B cell (primary cell): ENCODE data around the gene BACH2. TPM values are rescaled to one million over a fixed set of nuclear protein-coding genes. Genes with fewer than 3 reads are reported as not detected.
A peak's percentile ranks its signal among the peaks of the same experiment; 100 is the strongest.

Source experiments
- ATAC-seq: fragments of 200-7000 bp; cut with Tn5 transposase; one replicate; pipeline ENCODE4 v1.10.0; 2021; ENCODE audit warnings: low read depth, mild to moderate bottlenecking, moderate number of reproducible peaks, moderate library complexity
- CTCF ChIA-PET: fragments of 350-600 bp; sonication (Branson Sonifier 250); formaldehyde crosslinking; loops from one replicate; lab custom pipeline; 2021; ENCODE audit warnings: antibody characterized with exemption, inconsistent platforms; lab: Charles Lee
- POLR2A ChIA-PET: fragments of 350-600 bp; sonication (Branson Sonifier 250); formaldehyde crosslinking; loops from one replicate; lab custom pipeline; 2021; ENCODE audit warnings: antibody characterized with exemption; lab: Charles Lee
- DNase-seq: peaks from one replicate; pipeline ENCODE4 v3.0.0; 2013
- H2AFZ ChIP-seq: 2 replicates; pipeline ENCODE4 v1.6.1; 2012; ENCODE audit warnings: mild to moderate bottlenecking, low read depth, low read length; ENCODE audit not compliant: insufficient read depth, poor library complexity, severe bottlenecking
- H3K27ac ChIP-seq, 2 donors: 1 replicate in 1 of 2; 2 replicates in 1 of 2; pipeline ENCODE4 v1.5.1; 2012 to 2013; ENCODE audit warnings: low read length in 2 of 2, mild to moderate bottlenecking in 2 of 2, moderate library complexity in 1 of 2
- H3K27me3 ChIP-seq, 4 experiments: fragments of 200-600 bp in 1 of 4; sonication (generic) in 1 of 4; replicated peaks in 1 of 4; 1 replicate in 2 of 4; 2 replicates in 2 of 4; pipeline versions ENCODE4 v1.6.1 to v1.7.0; 2013 to 2016; ENCODE audit warnings: low read length in 3 of 4, mild to moderate bottlenecking in 2 of 4, mixed read lengths in 1 of 4, moderate library complexity in 1 of 4; ENCODE audit not compliant: insufficient read depth in 4 of 4, control insufficient read depth in 3 of 4; ENCODE audit errors: control extremely low read depth in 1 of 4
- H3K36me3 ChIP-seq, 2 experiments: replicated peaks in 1 of 2; 1 replicate in 1 of 2; 2 replicates in 1 of 2; pipeline versions ENCODE4 v1.6.1 to v1.7.1; 2013; ENCODE audit warnings: low read length in 1 of 2; ENCODE audit not compliant: insufficient read depth in 2 of 2, control insufficient read depth in 1 of 2; ENCODE audit errors: control extremely low read depth in 1 of 2, extremely low read depth in 1 of 2
- H3K4me1 ChIP-seq, 2 donors: fragments of 200-600 bp in 1 of 2; sonication (generic) in 1 of 2; 1 replicate in 1 of 2; 2 replicates in 1 of 2; pipeline versions ENCODE4 v1.5.1 to v1.6.1; 2013 to 2017; ENCODE audit warnings: low read length in 2 of 2; ENCODE audit not compliant: control insufficient read depth in 2 of 2, insufficient read depth in 2 of 2
- H3K4me2 ChIP-seq: replicated peaks from 2 replicates; pipeline ENCODE3; 2012; ENCODE audit warnings: mild to moderate bottlenecking, low read depth, low read length; ENCODE audit not compliant: poor library complexity, severe bottlenecking
- H3K4me3 ChIP-seq, 5 experiments: fragments of 200-600 bp in 1 of 5; sonication (generic) in 1 of 5; 1 replicate in 3 of 5; 2 replicates in 2 of 5; pipeline versions ENCODE4 v1.5.1 to v1.7.0; 2011 to 2016; ENCODE audit warnings: low read length in 4 of 5, mild to moderate bottlenecking in 4 of 5, low read depth in 2 of 5, control low read depth in 1 of 5, moderate library complexity in 1 of 5; ENCODE audit not compliant: insufficient read depth in 1 of 5; ENCODE audit errors: control extremely low read depth in 1 of 5, extremely low read depth in 1 of 5
- H3K79me2 ChIP-seq: fragments of 200-600 bp; sonication (generic); one replicate; pipeline ENCODE4 v1.6.0; 2016; ENCODE audit warnings: low read length; ENCODE audit not compliant: control insufficient read depth, insufficient read depth
- H3K9ac ChIP-seq: fragments of 200-600 bp; sonication (generic); 2 replicates; pipeline ENCODE4 v1.6.1; 2017; ENCODE audit warnings: mild to moderate bottlenecking, low read length, moderate library complexity
- H3K9me3 ChIP-seq, 3 donors: one replicate each; pipeline versions ENCODE4 v1.6.1 to v1.7.1; 2013; ENCODE audit warnings: low read length in 2 of 3; ENCODE audit not compliant: control insufficient read depth in 2 of 3, insufficient read depth in 1 of 3; ENCODE audit errors: control extremely low read depth in 1 of 3
- H4K20me1 ChIP-seq: 2 replicates; pipeline ENCODE4 v1.6.0; 2012; ENCODE audit warnings: mild to moderate bottlenecking, low read length; ENCODE audit not compliant: insufficient read depth, control insufficient read depth, poor library complexity, severe bottlenecking
- H3K27ac Mint-ChIP-seq: one replicate; pipeline ENCODE4 v1.8.0; 2021; ENCODE audit warnings: mixed read lengths
- H3K27me3 Mint-ChIP-seq: one replicate; pipeline ENCODE4 v1.8.0; 2021; ENCODE audit warnings: mixed read lengths
- H3K4me1 Mint-ChIP-seq: one replicate; pipeline ENCODE4 v1.8.0; 2021; ENCODE audit warnings: mixed read lengths
- H3K4me3 Mint-ChIP-seq: one replicate; pipeline ENCODE4 v1.8.0; 2021; ENCODE audit warnings: mixed read lengths
- H3K9me3 Mint-ChIP-seq: one replicate; pipeline ENCODE4 v1.8.0; 2022; ENCODE audit warnings: mixed read lengths; ENCODE audit not compliant: insufficient read depth
- EZH2 ChIP-seq: IDR thresholded peaks from 2 replicates; pipeline ENCODE4 v1.6.1; 2012; ENCODE audit warnings: borderline replicate concordance, low read depth, mild to moderate bottlenecking, moderate library complexity, low read length; ENCODE audit not compliant: insufficient read depth, poor library complexity, severe bottlenecking
- WGBS: methylation state at CpG from one replicate; pipeline ENCODE4 v1.1.5; 2013; ENCODE audit warnings: missing lambda C conversion rate; ENCODE audit not compliant: insufficient coverage; 5-methylcytosine and 5-hydroxymethylcytosine counted together
- intact Hi-C: fragments of 100-400 bp; cut with micrococcal nuclease; formaldehyde crosslinking; loops from one replicate; pipeline ENCODE4 v1.10.0; 2022
- polyA plus RNA-seq: library from polyadenylated mRNA; depleted of rRNA; stranded (reverse); fragments of >200 nt; gene quantifications from 2 replicates; pipeline ENCODE4 v1.2.3, GENCODE V29; 2012
- total RNA-seq, 2 donors: library from RNA; stranded (reverse); fragments of 120-200 nt in 1 of 2; gene quantifications; 1 replicate in 1 of 2; 2 replicates in 1 of 2; pipeline versions ENCODE4 v1.2.3 to v1.2.4, GENCODE V29; 2013 to 2022
- TF ChIP-seq, protein P1 (sequence below): fragments of 200-600 bp; IDR thresholded peaks from one replicate; pipeline ENCODE4 v1.8.0; 2022; ENCODE audit warnings: antibody characterized with exemption, mild to moderate bottlenecking

BACH2 gene
- total and polyA plus RNA-seq, 2 donors (not counting 1 experiment from before 2014, with no cell fraction given) = 41.1 to 235 TPM

DNA sequence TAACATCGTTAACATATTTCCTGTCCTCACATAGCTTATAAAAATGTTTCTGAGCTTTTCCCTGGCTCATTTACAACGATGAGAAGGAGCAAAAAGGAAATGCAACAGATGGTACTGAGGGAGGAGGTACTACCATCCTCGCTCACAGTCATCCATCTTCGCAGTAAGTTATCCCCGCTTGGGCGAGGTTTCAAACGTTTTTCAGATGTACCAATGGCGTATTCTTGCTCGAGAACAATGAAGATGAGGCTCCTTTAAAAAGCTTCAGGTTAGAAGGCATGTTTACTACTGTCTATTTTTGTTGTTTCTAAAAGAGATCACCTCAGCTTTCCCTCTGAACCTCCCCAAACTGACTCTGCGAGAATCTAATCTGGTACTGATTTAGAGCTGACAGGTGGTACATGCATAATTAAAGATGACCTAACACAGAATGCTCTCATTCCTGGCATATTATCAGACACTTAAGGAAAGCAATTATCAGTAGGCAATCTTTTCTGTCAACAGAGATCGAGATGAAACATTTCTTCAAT is 223.6 kb downstream of the BACH2 start:
- Histone ChIP-seq H3K4me2 (no peak overlapping the region), H3K9ac (no peak overlapping the region), H3K36me3 (peaks cover 3 to 62% of the 10 kb centered on the region in 2 experiments), H3K4me1 (peaks cover 14 to 21% of the 10 kb centered on the region in 2 donors), H3K27me3 (no peaks in the 10 kb centered on the region), H3K79me2 (peaks cover 100% of the 10 kb centered on the region), H2AFZ (no peak overlapping the region), H3K27ac (peak overlapping the region in 1 of 2 donors; percentile 26), H3K9me3 (no peaks in the 10 kb centered on the region), H3K4me3 (no peak overlapping the region), H4K20me1 (peaks cover 94% of the 10 kb centered on the region)
- no peak for DNase-seq
- ChIA-PET POLR2A (interaction anchor here (0.6 kb wide), 1 partner anchor 68 kb away, joined by 5 read pairs; no protein-coding TSS in a partner anchor), CTCF (interaction anchor here (0.7 to 1.5 kb wide), 6 partner anchors 9 to 243 kb away, joined by 3 to 4 read pairs (median 3); no protein-coding TSS in a partner anchor)
- Mint-ChIP-seq H3K9me3 (no peaks in the 10 kb centered on the region), H3K27ac (peak overlapping the region; percentile 84), H3K4me3 (peak overlapping the region; percentile 59), H3K4me1 (peaks cover 84% of the 10 kb centered on the region), H3K27me3 (no peaks in the 10 kb centered on the region)
- intact Hi-C loops = loop anchor here (1.0 to 5.0 kb wide), 2 partner anchors 7 to 34 kb away; no protein-coding TSS in a partner anchor
- no CpG with 5 or more reads among the region's 11 CpGs for WGBS
- TF ChIP-seq, protein P1, sequence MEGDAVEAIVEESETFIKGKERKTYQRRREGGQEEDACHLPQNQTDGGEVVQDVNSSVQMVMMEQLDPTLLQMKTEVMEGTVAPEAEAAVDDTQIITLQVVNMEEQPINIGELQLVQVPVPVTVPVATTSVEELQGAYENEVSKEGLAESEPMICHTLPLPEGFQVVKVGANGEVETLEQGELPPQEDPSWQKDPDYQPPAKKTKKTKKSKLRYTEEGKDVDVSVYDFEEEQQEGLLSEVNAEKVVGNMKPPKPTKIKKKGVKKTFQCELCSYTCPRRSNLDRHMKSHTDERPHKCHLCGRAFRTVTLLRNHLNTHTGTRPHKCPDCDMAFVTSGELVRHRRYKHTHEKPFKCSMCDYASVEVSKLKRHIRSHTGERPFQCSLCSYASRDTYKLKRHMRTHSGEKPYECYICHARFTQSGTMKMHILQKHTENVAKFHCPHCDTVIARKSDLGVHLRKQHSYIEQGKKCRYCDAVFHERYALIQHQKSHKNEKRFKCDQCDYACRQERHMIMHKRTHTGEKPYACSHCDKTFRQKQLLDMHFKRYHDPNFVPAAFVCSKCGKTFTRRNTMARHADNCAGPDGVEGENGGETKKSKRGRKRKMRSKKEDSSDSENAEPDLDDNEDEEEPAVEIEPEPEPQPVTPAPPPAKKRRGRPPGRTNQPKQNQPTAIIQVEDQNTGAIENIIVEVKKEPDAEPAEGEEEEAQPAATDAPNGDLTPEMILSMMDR = no peak
- no peak for TF ChIP-seq EZH2
- ATAC-seq = no peak

DNA sequence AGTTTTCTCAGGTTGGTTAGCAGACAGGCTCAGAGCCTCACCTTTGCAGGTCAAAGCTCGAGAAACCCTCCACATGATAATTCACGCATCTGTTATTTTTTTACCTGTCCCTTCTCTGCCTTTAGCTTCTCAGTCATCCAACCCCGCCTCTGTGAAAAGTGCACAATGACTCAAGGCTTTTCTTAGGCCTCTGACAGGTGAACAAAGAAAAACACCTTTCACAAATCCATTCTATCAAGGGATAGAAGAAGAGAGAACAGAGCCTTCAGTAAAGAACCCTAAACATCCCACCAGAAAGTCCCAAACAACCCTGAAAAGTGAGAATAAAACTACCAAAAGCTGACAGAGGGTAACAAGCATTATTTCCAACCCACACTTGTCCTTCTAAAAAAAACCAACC is 224.1 kb downstream of the BACH2 start:
- DNase-seq (no peak), ATAC-seq (no peak)
- Histone ChIP-seq H3K9ac (no peak overlapping the region), H3K79me2 (peaks cover 100% of the 10 kb centered on the region), H3K4me2 (no peak overlapping the region), H3K27ac (peak overlapping the region in 1 of 2 donors; percentile 26), H3K9me3 (no peaks in the 10 kb centered on the region), H4K20me1 (peaks cover 92% of the 10 kb centered on the region), H3K4me1 (peaks cover 13 to 21% of the 10 kb centered on the region in 2 donors), H2AFZ (no peak overlapping the region), H3K4me3 (no peak overlapping the region), H3K36me3 (peaks cover 3 to 67% of the 10 kb centered on the region in 2 experiments), H3K27me3 (no peaks in the 10 kb centered on the region)
- Mint-ChIP-seq H3K27me3 (no peaks in the 10 kb centered on the region), H3K27ac (peak overlapping the region; percentile 84), H3K9me3 (no peaks in the 10 kb centered on the region), H3K4me3 (peak overlapping the region; percentile 59), H3K4me1 (peaks cover 86% of the 10 kb centered on the region)
- 73% methylated on average over 2 of the region's 3 CpGs for WGBS
- ChIA-PET CTCF (interaction anchor here (1.0 to 1.5 kb wide), 4 partner anchors 10 to 145 kb away, joined by 3 to 4 read pairs (median 3); no protein-coding TSS in a partner anchor), POLR2A (no interaction called here)
- no peak for TF ChIP-seq EZH2
- TF ChIP-seq, protein P1 = no peak
- intact Hi-C loops = loop anchor here (1.0 to 5.0 kb wide), 2 partner anchors 8 to 35 kb away; no protein-coding TSS in a partner anchor
